Progenitor cell of endocrine pancreas (in vitro differentiated cells): Measurements from ENCODE around the gene ZKSCAN5. TPM values are rescaled to one million over a fixed set of nuclear protein-coding genes. Genes with fewer than 3 reads are reported as not detected.

Source experiments
- DNase-seq: peaks from one replicate; pipeline ENCODE4 v3.0.0; 2021; ENCODE audit warnings: low spot score; ENCODE audit not compliant: unreplicated experiment
- H3K27ac Mint-ChIP-seq: 2 replicates; pipeline ENCODE4 v1.8.0; 2021; ENCODE audit warnings: mild to moderate bottlenecking, moderate library complexity, mixed read lengths
- H3K27me3 Mint-ChIP-seq: 2 replicates; pipeline ENCODE4 v1.8.0; 2021; ENCODE audit warnings: mixed read lengths
- H3K36me3 Mint-ChIP-seq: 2 replicates; pipeline ENCODE4 v1.8.0; 2022; ENCODE audit warnings: mixed read lengths; ENCODE audit not compliant: insufficient read depth
- H3K4me1 Mint-ChIP-seq: 2 replicates; pipeline ENCODE4 v1.8.0; 2021; ENCODE audit warnings: low read depth, mixed read lengths
- H3K4me3 Mint-ChIP-seq: 2 replicates; pipeline ENCODE4 v1.8.0; 2021; ENCODE audit warnings: low read depth, mild to moderate bottlenecking, moderate library complexity, mixed read lengths
- H3K9me3 Mint-ChIP-seq: 2 replicates; pipeline ENCODE4 v1.8.0; 2021; ENCODE audit warnings: low read depth, mixed read lengths
- total RNA-seq: library from RNA; stranded (reverse); gene quantifications from 2 replicates; pipeline ENCODE4 v1.2.1, GENCODE V29; 2021
- TF ChIP-seq, protein P1 (sequence below): fragments of 200-600 bp; sonication (generic); IDR thresholded peaks from one replicate; pipeline ENCODE4 v1.5.0; 2021; ENCODE audit warnings: antibody characterized with exemption, mild to moderate bottlenecking; ENCODE audit not compliant: unreplicated experiment

Gene ZKSCAN5
- total RNA-seq, 1 donor from 2014 or later = 15.2 TPM

DNA sequence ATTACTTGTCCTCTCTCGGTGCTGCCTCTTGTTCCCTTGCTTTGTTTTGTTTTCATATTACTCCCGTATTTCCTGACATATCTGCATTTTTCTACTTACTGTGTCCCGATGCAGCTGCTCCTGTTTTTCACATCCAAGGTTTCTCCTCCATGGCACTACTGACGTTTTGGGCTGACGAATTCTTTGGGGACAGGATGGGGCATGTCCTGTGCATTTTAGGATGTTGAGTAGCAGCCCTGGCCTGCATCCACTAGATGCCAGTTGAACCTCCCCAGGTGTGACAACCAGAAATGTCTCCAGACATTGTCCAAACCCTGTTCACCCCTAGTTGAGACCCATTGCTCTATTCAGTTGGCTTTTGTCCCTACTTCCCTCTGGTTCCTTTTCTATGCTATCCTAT is 19.4 kb upstream of the ZKSCAN5 start:
- peaks cover 11% of the 10 kb centered on the region for H3K36me3 Mint-ChIP-seq
- no peak for DNase-seq
- no peaks in the 10 kb centered on the region for H3K4me1 Mint-ChIP-seq
- H3K27me3 Mint-ChIP-seq = no peaks in the 10 kb centered on the region
- H3K27ac Mint-ChIP-seq = no peak overlapping the region
- TF ChIP-seq, protein P1, sequence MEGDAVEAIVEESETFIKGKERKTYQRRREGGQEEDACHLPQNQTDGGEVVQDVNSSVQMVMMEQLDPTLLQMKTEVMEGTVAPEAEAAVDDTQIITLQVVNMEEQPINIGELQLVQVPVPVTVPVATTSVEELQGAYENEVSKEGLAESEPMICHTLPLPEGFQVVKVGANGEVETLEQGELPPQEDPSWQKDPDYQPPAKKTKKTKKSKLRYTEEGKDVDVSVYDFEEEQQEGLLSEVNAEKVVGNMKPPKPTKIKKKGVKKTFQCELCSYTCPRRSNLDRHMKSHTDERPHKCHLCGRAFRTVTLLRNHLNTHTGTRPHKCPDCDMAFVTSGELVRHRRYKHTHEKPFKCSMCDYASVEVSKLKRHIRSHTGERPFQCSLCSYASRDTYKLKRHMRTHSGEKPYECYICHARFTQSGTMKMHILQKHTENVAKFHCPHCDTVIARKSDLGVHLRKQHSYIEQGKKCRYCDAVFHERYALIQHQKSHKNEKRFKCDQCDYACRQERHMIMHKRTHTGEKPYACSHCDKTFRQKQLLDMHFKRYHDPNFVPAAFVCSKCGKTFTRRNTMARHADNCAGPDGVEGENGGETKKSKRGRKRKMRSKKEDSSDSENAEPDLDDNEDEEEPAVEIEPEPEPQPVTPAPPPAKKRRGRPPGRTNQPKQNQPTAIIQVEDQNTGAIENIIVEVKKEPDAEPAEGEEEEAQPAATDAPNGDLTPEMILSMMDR = no peak
- no peaks in the 10 kb centered on the region for H3K9me3 Mint-ChIP-seq
- H3K4me3 Mint-ChIP-seq = no peak overlapping the region

DNA sequence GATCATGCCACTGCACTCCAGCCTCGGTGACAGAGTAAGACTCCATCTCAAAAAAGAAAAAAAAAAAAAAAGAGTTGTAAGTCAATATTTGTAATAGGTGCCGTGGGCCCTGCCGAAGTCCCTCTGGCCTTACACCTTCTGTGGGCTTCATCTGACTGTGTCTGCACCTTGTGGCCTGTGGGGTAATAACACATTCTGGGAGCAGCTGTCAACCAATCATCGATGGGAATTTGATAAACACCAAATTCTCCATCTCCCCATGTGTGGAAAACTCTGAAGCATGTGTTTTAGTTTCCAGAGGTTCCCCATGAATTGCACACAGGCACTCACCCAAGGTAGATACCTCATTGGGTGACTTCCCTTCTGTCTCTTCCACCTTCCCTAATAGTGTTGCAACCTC is 15.2 kb upstream of the ZKSCAN5 start:
- no peak overlapping the region for H3K4me3 Mint-ChIP-seq
- DNase-seq = no peak
- H3K27ac Mint-ChIP-seq = no peak overlapping the region
- no peaks in the 10 kb centered on the region for H3K27me3 Mint-ChIP-seq
- TF ChIP-seq, protein P1 = peak; percentile 18
- H3K9me3 Mint-ChIP-seq = peaks cover 12% of the 10 kb centered on the region
- H3K36me3 Mint-ChIP-seq = peaks cover 29% of the 10 kb centered on the region
- no peaks in the 10 kb centered on the region for H3K4me1 Mint-ChIP-seq

- TF ChIP-seq, protein P1 = no peak
- Mint-ChIP-seq H3K36me3 (peaks cover 35% of the 10 kb centered on the region), H3K9me3 (peaks cover 14% of the 10 kb centered on the region), H3K4me3 (no peak overlapping the region), H3K27ac (no peak overlapping the region), H3K27me3 (no peaks in the 10 kb centered on the region), H3K4me1 (no peaks in the 10 kb centered on the region)
- DNase-seq = no peak
These were observed 13.6 kb upstream of the ZKSCAN5 start for GRCh38 chr7:99490878-99491277.

DNA sequence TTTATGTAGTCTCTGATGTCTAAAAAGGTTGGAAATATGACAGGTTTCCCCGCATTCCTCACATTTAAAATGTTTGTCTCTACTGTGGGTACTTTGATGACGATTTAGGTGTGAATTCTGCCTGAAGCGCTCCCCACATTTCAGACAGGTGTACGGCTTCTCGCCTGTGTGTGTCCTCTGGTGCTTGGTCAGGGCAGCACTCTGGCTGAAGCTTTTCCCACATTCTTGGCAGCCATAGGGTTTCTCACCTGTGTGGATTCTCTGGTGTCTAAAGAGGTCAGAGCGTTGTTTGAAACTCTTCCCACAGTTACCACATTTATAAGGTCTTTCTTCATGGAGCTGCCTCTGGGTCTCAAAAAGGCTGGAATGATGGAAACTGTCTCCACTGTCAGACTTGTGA is 10.6 kb upstream of the ZKSCAN5 start:
- TF ChIP-seq, protein P1 = no peak
- H3K36me3 Mint-ChIP-seq = peaks cover 44% of the 10 kb centered on the region
- H3K4me1 Mint-ChIP-seq = peaks cover 11% of the 10 kb centered on the region

DNA sequence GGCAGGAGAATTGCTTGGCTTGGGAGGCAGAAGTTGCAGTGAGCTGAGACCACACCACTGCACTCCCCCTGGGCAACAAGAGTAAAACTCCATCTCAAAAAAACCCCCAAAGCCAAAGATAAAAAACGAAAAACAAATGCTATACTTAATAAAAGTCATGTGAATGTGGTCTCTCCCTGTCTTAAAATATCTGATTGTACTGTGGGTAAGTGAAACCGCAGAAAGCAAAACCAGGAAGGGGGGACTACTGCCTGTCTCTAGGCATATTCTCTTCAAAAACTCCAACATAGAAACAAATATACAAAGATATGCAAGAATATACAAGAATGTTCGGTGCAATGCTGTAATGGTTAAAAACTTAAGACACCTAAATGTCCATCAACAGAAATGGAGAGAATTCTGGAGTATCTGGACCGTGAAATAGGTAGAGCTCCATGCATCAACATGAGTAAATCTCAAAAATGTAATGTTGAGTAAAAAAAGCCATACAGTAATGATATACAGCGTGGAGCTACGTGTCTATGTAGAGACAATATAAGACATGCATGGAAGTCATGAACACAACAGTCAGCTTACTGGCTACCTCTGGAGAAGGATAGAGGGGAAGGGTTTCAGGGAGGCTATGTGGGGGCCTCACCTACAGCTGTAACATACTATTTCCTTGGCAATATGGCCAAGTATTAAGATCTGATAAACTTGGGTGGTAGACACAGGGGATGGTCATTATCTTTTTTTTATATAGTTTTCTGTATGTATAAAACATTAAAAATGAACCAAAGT is 6.5 kb upstream of the ZKSCAN5 start:
- TF ChIP-seq, protein P1 = no peak

More for the DNA sequence above, 10.6 kb upstream of the ZKSCAN5 start:
- Mint-ChIP-seq H3K27me3 (no peaks in the 10 kb centered on the region), H3K9me3 (peaks cover 14% of the 10 kb centered on the region), H3K27ac (no peak overlapping the region), H3K4me3 (no peak overlapping the region)
- DNase-seq = no peak

More for the DNA sequence above, 6.5 kb upstream of the ZKSCAN5 start:
- peaks cover 12% of the 10 kb centered on the region for H3K9me3 Mint-ChIP-seq
- H3K4me1 Mint-ChIP-seq = peaks cover 17% of the 10 kb centered on the region
- H3K36me3 Mint-ChIP-seq = peaks cover 36% of the 10 kb centered on the region
- peak overlapping the region; percentile 92 for H3K4me3 Mint-ChIP-seq
- H3K27me3 Mint-ChIP-seq = no peaks in the 10 kb centered on the region
- no peak for DNase-seq
- peak overlapping the region; percentile 25 for H3K27ac Mint-ChIP-seq
